Measurements from ENCODE around the gene ESYT3.

GRCh38 chr3:138459619-138460535 lies 25.5 kb downstream of the ESYT3 start:
- TF ChIP-seq, protein P1, sequence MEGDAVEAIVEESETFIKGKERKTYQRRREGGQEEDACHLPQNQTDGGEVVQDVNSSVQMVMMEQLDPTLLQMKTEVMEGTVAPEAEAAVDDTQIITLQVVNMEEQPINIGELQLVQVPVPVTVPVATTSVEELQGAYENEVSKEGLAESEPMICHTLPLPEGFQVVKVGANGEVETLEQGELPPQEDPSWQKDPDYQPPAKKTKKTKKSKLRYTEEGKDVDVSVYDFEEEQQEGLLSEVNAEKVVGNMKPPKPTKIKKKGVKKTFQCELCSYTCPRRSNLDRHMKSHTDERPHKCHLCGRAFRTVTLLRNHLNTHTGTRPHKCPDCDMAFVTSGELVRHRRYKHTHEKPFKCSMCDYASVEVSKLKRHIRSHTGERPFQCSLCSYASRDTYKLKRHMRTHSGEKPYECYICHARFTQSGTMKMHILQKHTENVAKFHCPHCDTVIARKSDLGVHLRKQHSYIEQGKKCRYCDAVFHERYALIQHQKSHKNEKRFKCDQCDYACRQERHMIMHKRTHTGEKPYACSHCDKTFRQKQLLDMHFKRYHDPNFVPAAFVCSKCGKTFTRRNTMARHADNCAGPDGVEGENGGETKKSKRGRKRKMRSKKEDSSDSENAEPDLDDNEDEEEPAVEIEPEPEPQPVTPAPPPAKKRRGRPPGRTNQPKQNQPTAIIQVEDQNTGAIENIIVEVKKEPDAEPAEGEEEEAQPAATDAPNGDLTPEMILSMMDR (IDR thresholded peaks at IDR 0.05; ENCODE audit: low read depth, low read length): no peak
- TF ChIP-seq POLR2A (IDR thresholded peaks at IDR 0.05; ENCODE audit: extremely low read depth, insufficient read length): no peak
